Thymus (tissue), 11 donors: ENCODE measurements around the gene KIF15. TPM values are rescaled to one million over a fixed set of nuclear protein-coding genes. Genes with fewer than 3 reads are reported as not detected.

Experiments
- DNase-seq, 9 donors: peaks; one replicate each; pipeline ENCODE4 v3.0.0-alpha.2; 2013; ENCODE audit warnings: low spot score in 9 of 9, low read depth in 6 of 9, missing footprints in 1 of 9
- H3K27ac ChIP-seq, 2 donors: one replicate each; pipeline ENCODE4 v1.5.1; 2013; ENCODE audit warnings: control low read depth in 1 of 2, low read depth in 1 of 2, low read length in 1 of 2, mild to moderate bottlenecking in 1 of 2, moderate library complexity in 1 of 2
- H3K27me3 ChIP-seq, 2 donors: one replicate each; pipeline ENCODE4 v1.5.1; 2013; ENCODE audit warnings: low read length in 1 of 2; ENCODE audit not compliant: control insufficient read depth in 2 of 2, insufficient read depth in 1 of 2
- H3K36me3 ChIP-seq, 2 donors: one replicate each; pipeline ENCODE4 v1.5.1; 2013; ENCODE audit warnings: low read length in 1 of 2, mild to moderate bottlenecking in 1 of 2, moderate library complexity in 1 of 2; ENCODE audit not compliant: control insufficient read depth in 2 of 2, insufficient read depth in 2 of 2
- H3K4me1 ChIP-seq, 2 donors: one replicate each; pipeline ENCODE4 v1.5.1; 2013; ENCODE audit warnings: low read length in 2 of 2; ENCODE audit not compliant: control insufficient read depth in 2 of 2, insufficient read depth in 2 of 2
- H3K4me3 ChIP-seq, 2 donors: one replicate each; pipeline ENCODE4 v1.5.1; 2013; ENCODE audit warnings: low read length in 2 of 2, control low read depth in 1 of 2, mild to moderate bottlenecking in 1 of 2
- H3K9me3 ChIP-seq, 2 donors: one replicate each; pipeline ENCODE4 v1.5.1; 2013; ENCODE audit warnings: low read length in 1 of 2, mild to moderate bottlenecking in 1 of 2; ENCODE audit not compliant: control insufficient read depth in 2 of 2, insufficient read depth in 1 of 2
- WGBS: extraction: QIAGEN DNeasy Blood & Tissue Kit; methylation state at CpG from one replicate; pipeline ENCODE4 v1.1.7; 2013; 5-methylcytosine and 5-hydroxymethylcytosine counted together
- polyA plus RNA-seq: library from polyadenylated mRNA; stranded (reverse); fragments of 200-250 nt; gene quantifications from one replicate; pipeline ENCODE4 v1.2.3, GENCODE V29; 2013
- total RNA-seq: library from RNA; stranded (reverse); fragments of 120-200 nt; gene quantifications from one replicate; pipeline ENCODE4 v1.2.4, GENCODE V29; 2013
- donor health status: healthy.

The KIF15 gene
- total and polyA plus RNA-seq, 2 donors: 3.6 to 43.4 TPM

- H3K4me1 ChIP-seq: peaks cover 25 to 50% of the 10 kb centered on the region in 2 donors
- H3K4me3 ChIP-seq: peak within 1 kb of the TSS; percentile 77 to 82
- H3K9me3 ChIP-seq: peaks cover 0 to 4% of the 10 kb centered on the region in 2 donors
- peak; percentile 63 to 94 (median 83) for DNase-seq
- no peaks in the 10 kb centered on the region for H3K27me3 ChIP-seq
- H3K27ac ChIP-seq: peak within 1 kb of the TSS; percentile 81 to 95
- peaks cover 0 to 4% of the 10 kb centered on the region in 2 donors for H3K36me3 ChIP-seq
- WGBS: 2% methylated on average over 91 of the region's 91 CpGs
Observed at GRCh38 chr3:44861412-44862225, 100.0 kb downstream of the KIF15 start, which contains the start of gene TMEM42. Gene TMEM42 (plus strand): TSS chr3:44861912. CDS start chr3:44861925, 13 bp downstream.

- DNase-seq: peak in 5 of 9 donors; percentile 9 to 58 (median 27)
- H3K4me3 ChIP-seq: peak overlapping the region; percentile 77 to 82
- H3K9me3 ChIP-seq: peaks cover 0 to 4% of the 10 kb centered on the region in 2 donors
- peak overlapping the region in 1 of 2 donors; percentile 66 for H3K27ac ChIP-seq
- H3K4me1 ChIP-seq: peaks cover 31 to 56% of the 10 kb centered on the region in 2 donors
- WGBS: 2% methylated on average over 25 of the region's 25 CpGs
- peaks cover 0 to 4% of the 10 kb centered on the region in 2 donors for H3K36me3 ChIP-seq
- no peaks in the 10 kb centered on the region for H3K27me3 ChIP-seq
Observed at GRCh38 chr3:44862226-44862637, 100.6 kb downstream of the KIF15 start.

GRCh38 chr3:44865272-44866035 is 103.9 kb downstream of the KIF15 start:
- H3K27ac ChIP-seq: peak overlapping the region; percentile 78 to 84
- peaks cover 32 to 57% of the 10 kb centered on the region in 2 donors for H3K4me1 ChIP-seq
- H3K9me3 ChIP-seq: peaks cover 0 to 4% of the 10 kb centered on the region in 2 donors
- peak in 6 of 9 donors; percentile 36 to 74 (median 44) for DNase-seq
- H3K36me3 ChIP-seq: no peaks in the 10 kb centered on the region
- peak overlapping the region in 1 of 2 donors; percentile 4 for H3K4me3 ChIP-seq
- no peaks in the 10 kb centered on the region for H3K27me3 ChIP-seq
- WGBS: 52% methylated on average over 7 of the region's 7 CpGs

- Histone ChIP-seq H3K9me3 (no peaks in the 10 kb centered on the region), H3K36me3 (no peaks in the 10 kb centered on the region), H3K27ac (no peak overlapping the region), H3K27me3 (no peaks in the 10 kb centered on the region), H3K4me1 (peaks cover 30 to 46% of the 10 kb centered on the region in 2 donors), H3K4me3 (no peak overlapping the region)
- no peak for DNase-seq
- 99% methylated on average over 7 of the region's 7 CpGs for WGBS
Observed at GRCh38 chr3:44867421-44868111, 106.0 kb downstream of the KIF15 start.

GRCh38 chr3:44870375-44871061 is 108.9 kb downstream of the KIF15 start:
- WGBS: 96% methylated on average over 8 of the region's 8 CpGs
- peaks cover 15 to 19% of the 10 kb centered on the region in 2 donors for H3K4me1 ChIP-seq
- DNase-seq: no peak
- no peak overlapping the region for H3K27ac ChIP-seq
- no peak overlapping the region for H3K4me3 ChIP-seq
- no peaks in the 10 kb centered on the region for H3K36me3 ChIP-seq
- H3K9me3 ChIP-seq: no peaks in the 10 kb centered on the region
- no peaks in the 10 kb centered on the region for H3K27me3 ChIP-seq

- no peaks in the 10 kb centered on the region for H3K9me3 ChIP-seq
- H3K27me3 ChIP-seq: no peaks in the 10 kb centered on the region
- H3K4me1 ChIP-seq: no peaks in the 10 kb centered on the region
- no peak within 1 kb of the TSS for H3K4me3 ChIP-seq
- H3K27ac ChIP-seq: no peak within 1 kb of the TSS
- 92% methylated on average over 5 of the region's 5 CpGs for WGBS
- H3K36me3 ChIP-seq: no peaks in the 10 kb centered on the region
- no peak for DNase-seq
Observed at GRCh38 chr3:44874308-44874707, 112.7 kb downstream of the KIF15 start, which contains the start of gene TGM4. Gene TGM4 (plus strand): TSS chr3:44874608. CDS start chr3:44874679, 71 bp downstream.

GRCh38 chr3:44875596-44875995 is 114.0 kb downstream of the KIF15 start:
- H3K9me3 ChIP-seq: no peaks in the 10 kb centered on the region
- no peaks in the 10 kb centered on the region for H3K27me3 ChIP-seq
- no peaks in the 10 kb centered on the region for H3K4me1 ChIP-seq
- DNase-seq: no peak
- H3K27ac ChIP-seq: no peak overlapping the region
- H3K4me3 ChIP-seq: no peak overlapping the region
- WGBS: 95% methylated on average over 3 of the region's 3 CpGs
- H3K36me3 ChIP-seq: no peaks in the 10 kb centered on the region

- no peak for DNase-seq
- Histone ChIP-seq H3K4me1 (no peaks in the 10 kb centered on the region), H3K27me3 (no peaks in the 10 kb centered on the region), H3K4me3 (no peak overlapping the region), H3K36me3 (no peaks in the 10 kb centered on the region), H3K9me3 (no peaks in the 10 kb centered on the region), H3K27ac (no peak overlapping the region)
- 92% methylated on average over 3 of the region's 3 CpGs for WGBS
Observed at GRCh38 chr3:44877333-44877732, 115.7 kb downstream of the KIF15 start.
